SK-N-SH treated with all-trans-retinoic acid at 6 μM for 48 hours (cell line): ENCODE data around the gene POLR2A.

Experiments
- ARNTL ChIP-seq: fragments of 450-650 bp; formaldehyde crosslinking; IDR thresholded peaks from 2 replicates; pipeline ENCODE4 v1.5.0; 2020; ENCODE audit warnings: low read depth, mild to moderate bottlenecking, moderate library complexity, borderline replicate concordance
- ESRRG ChIP-seq: fragments of 250-450 bp; sonication (Bioruptor Pico); IDR thresholded peaks from 2 replicates; pipeline ENCODE4 v1.6.1; 2021; ENCODE audit warnings: mild to moderate bottlenecking
- PATZ1 ChIP-seq: fragments of 250-450 bp; sonication (Bioruptor Pico); IDR thresholded peaks from 2 replicates; pipeline ENCODE4 v1.8.0; 2020; ENCODE audit warnings: mild to moderate bottlenecking, moderate library complexity, borderline replicate concordance
- TOX ChIP-seq: fragments of 250-450 bp; sonication (Bioruptor Pico); IDR thresholded peaks from 2 replicates; pipeline ENCODE4 v1.8.0; 2021; ENCODE audit warnings: mild to moderate bottlenecking, moderate library complexity, borderline replicate concordance
- TSHZ2 ChIP-seq: fragments of 250-450 bp; sonication (Bioruptor Pico); IDR thresholded peaks from 2 replicates; pipeline ENCODE4 v1.5.0; 2020; ENCODE audit warnings: mild to moderate bottlenecking, moderate library complexity
- TF ChIP-seq, protein P1 (sequence below): fragments of 250-450 bp; sonication (Bioruptor Pico); IDR thresholded peaks from 2 replicates; pipeline ENCODE4 v1.5.1; 2020; ENCODE audit warnings: low read depth, mild to moderate bottlenecking, moderate library complexity

- TF ChIP-seq TOX (CRISPR knock-in tag): no peak
- no peak for TF ChIP-seq PATZ1
- no peak for TF ChIP-seq TSHZ2 (CRISPR knock-in tag)
- TF ChIP-seq ARNTL (CRISPR knock-in tag): no peak
- TF ChIP-seq ESRRG: no peak
- TF ChIP-seq, protein P1, sequence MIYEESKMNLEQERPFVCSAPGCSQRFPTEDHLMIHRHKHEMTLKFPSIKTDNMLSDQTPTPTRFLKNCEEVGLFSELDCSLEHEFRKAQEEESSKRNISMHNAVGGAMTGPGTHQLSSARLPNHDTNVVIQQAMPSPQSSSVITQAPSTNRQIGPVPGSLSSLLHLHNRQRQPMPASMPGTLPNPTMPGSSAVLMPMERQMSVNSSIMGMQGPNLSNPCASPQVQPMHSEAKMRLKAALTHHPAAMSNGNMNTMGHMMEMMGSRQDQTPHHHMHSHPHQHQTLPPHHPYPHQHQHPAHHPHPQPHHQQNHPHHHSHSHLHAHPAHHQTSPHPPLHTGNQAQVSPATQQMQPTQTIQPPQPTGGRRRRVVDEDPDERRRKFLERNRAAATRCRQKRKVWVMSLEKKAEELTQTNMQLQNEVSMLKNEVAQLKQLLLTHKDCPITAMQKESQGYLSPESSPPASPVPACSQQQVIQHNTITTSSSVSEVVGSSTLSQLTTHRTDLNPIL (CRISPR knock-in tag): no peak
Observed at GRCh38 chr17:7464081-7464480, 20.1 kb upstream of the POLR2A start.
